Kidney epithelial cell (primary cell): ENCODE measurements around the gene SLC22A3. TPM values are rescaled to one million over a fixed set of nuclear protein-coding genes. Genes with fewer than 3 reads are reported as not detected.

Experiments used
- DNase-seq: peaks from one replicate; pipeline ENCODE4 v3.0.0-alpha.2; 2010; ENCODE audit warnings: low read depth
- H3K27me3 ChIP-seq: 2 replicates; pipeline ENCODE4 v1.6.0; 2011; ENCODE audit warnings: low read length; ENCODE audit not compliant: control insufficient read depth, insufficient read depth
- H3K36me3 ChIP-seq: 2 replicates; pipeline ENCODE4 v1.5.1; 2011; ENCODE audit warnings: low read length; ENCODE audit not compliant: control insufficient read depth, insufficient read depth
- H3K4me3 ChIP-seq: 2 replicates; pipeline ENCODE4 v1.5.1; 2011; ENCODE audit warnings: low read depth, mild to moderate bottlenecking, control low read depth, low read length
- CTCF ChIP-seq: IDR thresholded peaks from 2 replicates; pipeline ENCODE4 v1.5.1; 2011; ENCODE audit warnings: mild to moderate bottlenecking, moderate library complexity, low read length, control low read depth, inconsistent platforms; ENCODE audit not compliant: insufficient read depth, poor library complexity, severe bottlenecking
- total RNA-seq: library from RNA; depleted of rRNA; stranded (reverse); fragments of >200 nt; gene quantifications from 2 replicates; pipeline ENCODE4 v1.2.3, GENCODE V29; 2015

SLC22A3 gene
- total RNA-seq, 1 donor from 2014 or later, result 5.8 TPM

- DNase-seq, result no peak
- Histone ChIP-seq H3K36me3 (no peaks in the 10 kb centered on the region), H3K4me3 (no peak overlapping the region), H3K27me3 (no peaks in the 10 kb centered on the region)
- TF ChIP-seq CTCF, result no peak
Observed at GRCh38 chr6:160417550-160417949, 69.4 kb downstream of the SLC22A3 start.

- TF ChIP-seq CTCF, result no peak
- DNase-seq, result no peak
- Histone ChIP-seq H3K27me3 (no peaks in the 10 kb centered on the region), H3K36me3 (no peaks in the 10 kb centered on the region), H3K4me3 (no peak overlapping the region)
Observed at GRCh38 chr6:160418370-160418769, 70.2 kb downstream of the SLC22A3 start.

- Histone ChIP-seq H3K4me3 (no peak overlapping the region), H3K27me3 (no peaks in the 10 kb centered on the region), H3K36me3 (no peaks in the 10 kb centered on the region)
- no peak for DNase-seq
- TF ChIP-seq CTCF, result no peak
Observed at GRCh38 chr6:160419488-160419887, 71.3 kb downstream of the SLC22A3 start.

- DNase-seq, result no peak
- H3K27me3 ChIP-seq, result no peaks in the 10 kb centered on the region
Observed at GRCh38 chr6:160420253-160420968, 72.2 kb downstream of the SLC22A3 start.

GRCh38 chr6:160420969-160421556 lies 72.9 kb downstream of the SLC22A3 start:
- H3K36me3 ChIP-seq, result no peaks in the 10 kb centered on the region
- no peak for DNase-seq
- H3K27me3 ChIP-seq, result no peaks in the 10 kb centered on the region
- H3K4me3 ChIP-seq, result no peak overlapping the region
- TF ChIP-seq CTCF, result no peak

More at GRCh38 chr6:160420253-160420968, 72.2 kb downstream of the SLC22A3 start:
- Histone ChIP-seq H3K4me3 (no peak overlapping the region), H3K36me3 (no peaks in the 10 kb centered on the region)
- TF ChIP-seq CTCF, result no peak
